Brain microvascular endothelial cell (primary cell): ENCODE data around the gene KCNMA1.

Experiments
- DNase-seq: peaks from one replicate; pipeline ENCODE4 v3.0.0-alpha.2; 2020
- H3K27ac ChIP-seq: fragments of 250-450 bp; sonication (Bioruptor Pico); 2 replicates; pipeline ENCODE4 v1.5.1; 2020; ENCODE audit warnings: mild to moderate bottlenecking, moderate library complexity
- H3K27me3 ChIP-seq: fragments of 250-450 bp; sonication (Bioruptor Pico); replicated peaks from 2 replicates; pipeline ENCODE4 v1.5.1; 2020; ENCODE audit warnings: mild to moderate bottlenecking
- H3K36me3 ChIP-seq: fragments of 250-450 bp; sonication (Bioruptor Pico); replicated peaks from 2 replicates; pipeline ENCODE4 v1.5.1; 2020; ENCODE audit warnings: mild to moderate bottlenecking
- H3K4me3 ChIP-seq: 2 replicates; pipeline ENCODE4 v1.5.1; 2011; ENCODE audit warnings: low read depth, mild to moderate bottlenecking, control low read depth, low read length, moderate library complexity
- in situ Hi-C: cut with HindIII; loops from 2 replicates; pipeline ENCODE4 v1.10.0; 2017; ENCODE audit warnings: low sequenced_read_pairs, low pct_ligation_motif_present
- TF ChIP-seq, protein P1 (sequence below): IDR thresholded peaks from 2 replicates; pipeline ENCODE4 v1.5.1; 2011; ENCODE audit warnings: low read depth, mild to moderate bottlenecking, moderate library complexity, low read length, control low read depth, inconsistent platforms; ENCODE audit errors: missing control alignments

Gene KCNMA1

DNA sequence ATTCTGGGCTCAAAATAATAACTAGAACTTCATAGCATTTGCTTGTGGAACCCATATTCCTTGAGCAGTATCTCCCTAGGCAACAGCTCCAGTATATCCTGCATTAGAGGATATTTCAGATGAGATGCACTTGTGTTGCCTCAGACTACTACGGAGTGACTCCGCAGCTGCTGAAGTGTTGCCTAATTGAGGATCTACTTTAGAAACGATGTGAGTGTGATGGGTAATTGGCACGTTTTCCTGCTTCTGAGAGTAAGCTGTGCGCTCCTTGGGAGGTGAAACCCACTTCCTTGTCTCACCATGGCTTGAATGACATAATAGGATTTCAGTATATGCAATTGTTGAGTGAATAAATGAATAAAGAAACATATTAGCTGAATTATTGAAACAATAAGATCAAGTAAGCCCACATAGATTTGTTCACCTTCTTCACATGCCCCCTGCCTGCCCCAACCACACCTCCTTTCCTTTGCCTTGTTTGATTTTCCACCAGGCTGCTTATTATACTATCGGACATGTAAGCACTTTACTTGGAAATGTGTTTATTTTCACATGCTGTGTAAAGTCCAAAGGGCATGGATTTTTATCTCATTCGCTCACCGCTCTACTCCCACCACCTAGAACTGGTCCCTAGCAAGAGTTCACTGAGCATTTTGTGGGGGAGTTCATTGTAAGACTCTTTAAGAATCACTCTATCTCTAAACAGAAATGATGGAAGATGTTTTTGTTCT lies 303.8 kb downstream of the KCNMA1 start:
- Histone ChIP-seq H3K27ac (no peak overlapping the region), H3K36me3 (no peaks in the 10 kb centered on the region), H3K4me3 (no peak overlapping the region), H3K27me3 (no peaks in the 10 kb centered on the region)
- in situ Hi-C loops, result no loop called here
- TF ChIP-seq, protein P1, sequence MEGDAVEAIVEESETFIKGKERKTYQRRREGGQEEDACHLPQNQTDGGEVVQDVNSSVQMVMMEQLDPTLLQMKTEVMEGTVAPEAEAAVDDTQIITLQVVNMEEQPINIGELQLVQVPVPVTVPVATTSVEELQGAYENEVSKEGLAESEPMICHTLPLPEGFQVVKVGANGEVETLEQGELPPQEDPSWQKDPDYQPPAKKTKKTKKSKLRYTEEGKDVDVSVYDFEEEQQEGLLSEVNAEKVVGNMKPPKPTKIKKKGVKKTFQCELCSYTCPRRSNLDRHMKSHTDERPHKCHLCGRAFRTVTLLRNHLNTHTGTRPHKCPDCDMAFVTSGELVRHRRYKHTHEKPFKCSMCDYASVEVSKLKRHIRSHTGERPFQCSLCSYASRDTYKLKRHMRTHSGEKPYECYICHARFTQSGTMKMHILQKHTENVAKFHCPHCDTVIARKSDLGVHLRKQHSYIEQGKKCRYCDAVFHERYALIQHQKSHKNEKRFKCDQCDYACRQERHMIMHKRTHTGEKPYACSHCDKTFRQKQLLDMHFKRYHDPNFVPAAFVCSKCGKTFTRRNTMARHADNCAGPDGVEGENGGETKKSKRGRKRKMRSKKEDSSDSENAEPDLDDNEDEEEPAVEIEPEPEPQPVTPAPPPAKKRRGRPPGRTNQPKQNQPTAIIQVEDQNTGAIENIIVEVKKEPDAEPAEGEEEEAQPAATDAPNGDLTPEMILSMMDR, result no peak
- DNase-seq, result no peak

DNA sequence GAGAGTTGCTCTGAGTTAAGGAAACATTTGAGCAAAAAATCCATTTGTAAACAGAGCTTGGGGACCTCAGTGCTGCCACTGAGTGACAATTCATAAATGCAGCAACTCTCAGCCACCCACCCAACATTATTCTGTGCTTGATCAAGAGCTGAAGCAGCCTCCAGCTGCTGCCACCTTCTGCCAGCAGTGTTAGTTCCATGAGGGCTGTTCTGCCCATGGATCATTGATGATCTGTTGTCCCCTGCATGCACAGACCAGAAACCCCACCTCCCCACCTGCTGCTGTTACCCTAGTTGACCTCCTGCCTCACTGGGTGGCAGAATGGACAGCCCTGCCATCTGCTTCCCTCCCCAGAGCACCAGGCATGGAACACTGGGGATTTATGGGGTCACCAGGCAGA lies 305.4 kb downstream of the KCNMA1 start:
- TF ChIP-seq, protein P1, result no peak
- no peak for DNase-seq
- no peak overlapping the region for H3K4me3 ChIP-seq
- no peaks in the 10 kb centered on the region for H3K27me3 ChIP-seq
- no peaks in the 10 kb centered on the region for H3K36me3 ChIP-seq
- H3K27ac ChIP-seq, result no peak overlapping the region
- in situ Hi-C loops, result no loop called here

DNA sequence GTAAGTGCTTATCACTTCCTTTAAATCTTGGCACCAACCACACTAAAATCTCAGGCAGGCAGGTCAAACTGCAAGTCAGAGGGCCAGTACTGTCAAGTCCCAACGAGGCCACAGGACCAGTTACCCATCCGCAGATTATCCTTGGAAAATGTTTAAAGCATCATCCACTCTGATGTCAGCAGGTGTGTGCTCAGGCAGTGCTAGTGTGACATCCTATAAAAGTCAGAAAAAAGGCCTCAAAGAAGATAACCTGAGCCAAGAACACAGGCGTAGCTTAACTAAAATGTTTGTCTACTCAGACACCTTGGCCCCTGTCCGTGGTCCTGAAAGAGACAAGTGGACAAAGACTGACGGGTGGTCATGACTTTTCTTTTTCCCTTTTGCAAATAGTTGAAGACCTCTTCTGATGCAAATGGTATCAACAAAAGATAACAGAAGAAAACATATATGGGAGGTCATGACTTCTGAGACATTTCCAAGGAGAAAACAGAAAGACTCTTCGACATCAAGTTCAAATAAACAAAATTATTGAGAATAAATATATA lies 309.3 kb downstream of the KCNMA1 start:
- no peaks in the 10 kb centered on the region for H3K27me3 ChIP-seq
- no peak overlapping the region for H3K27ac ChIP-seq
- TF ChIP-seq, protein P1, result no peak
- H3K36me3 ChIP-seq, result no peaks in the 10 kb centered on the region
- DNase-seq, result no peak
- in situ Hi-C loops, result no loop called here
- H3K4me3 ChIP-seq, result no peak overlapping the region

DNA sequence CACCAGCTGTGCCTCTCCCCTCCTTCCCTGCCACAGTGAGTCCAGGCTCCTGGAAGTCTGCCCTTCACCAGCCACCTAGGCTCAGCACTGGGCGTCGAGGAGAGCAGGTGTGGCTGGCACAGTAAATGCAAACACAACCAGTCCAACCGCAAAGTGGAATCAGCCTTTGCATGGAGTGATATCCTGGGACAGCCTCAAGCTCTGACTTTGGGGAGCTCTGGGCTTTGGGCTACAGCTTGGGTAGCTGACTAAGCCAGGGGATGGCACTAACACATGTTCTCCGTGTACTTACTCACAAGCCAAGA lies 312.4 kb downstream of the KCNMA1 start:
- no peak overlapping the region for H3K4me3 ChIP-seq
- no peak overlapping the region for H3K27ac ChIP-seq
- in situ Hi-C loops, result no loop called here
- H3K36me3 ChIP-seq, result no peaks in the 10 kb centered on the region
- DNase-seq, result no peak
- H3K27me3 ChIP-seq, result no peaks in the 10 kb centered on the region
- TF ChIP-seq, protein P1, result no peak

DNA sequence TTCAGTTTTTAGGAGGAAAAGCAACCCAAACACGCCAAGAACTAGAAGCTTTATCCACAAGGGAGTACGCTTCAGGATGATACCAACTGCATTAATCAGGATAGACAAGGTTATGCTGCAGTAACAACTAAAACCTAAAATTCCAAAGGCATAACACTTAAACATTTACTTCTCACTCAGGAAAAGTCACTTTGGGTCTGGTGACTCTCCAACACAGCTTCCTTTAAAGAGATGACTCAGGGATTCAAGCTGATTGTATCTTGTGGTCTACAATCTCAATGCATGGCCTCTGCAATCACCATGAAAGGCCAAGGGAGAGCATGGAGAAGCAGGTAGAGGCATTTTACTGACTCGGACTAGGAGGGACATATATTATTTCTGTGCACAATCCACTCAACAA lies 315.8 kb downstream of the KCNMA1 start:
- TF ChIP-seq, protein P1, result no peak
- H3K27me3 ChIP-seq, result no peaks in the 10 kb centered on the region
- DNase-seq, result no peak
- H3K27ac ChIP-seq, result no peak overlapping the region
- in situ Hi-C loops, result no loop called here
- H3K36me3 ChIP-seq, result no peaks in the 10 kb centered on the region
- no peak overlapping the region for H3K4me3 ChIP-seq
